GM19099 (cell line): ENCODE data around the gene REPIN1.

ENCODE experiments used
- POLR2A ChIP-seq: IDR thresholded peaks from 3 replicates; pipeline ENCODE4 v1.6.1; 2011; ENCODE audit warnings: low read depth; ENCODE audit not compliant: insufficient read length; ENCODE audit errors: extremely low read depth

Gene REPIN1

GRCh38 chr7:150344299-150344698 lies 24.3 kb upstream of the REPIN1 start:
- no peak for TF ChIP-seq POLR2A

GRCh38 chr7:150345012-150345411 lies 23.6 kb upstream of the REPIN1 start:
- TF ChIP-seq POLR2A: no peak

- TF ChIP-seq POLR2A: no peak
These were observed 21.7 kb upstream of the REPIN1 start for GRCh38 chr7:150346922-150347321.

- no peak for TF ChIP-seq POLR2A
These were observed 16.9 kb upstream of the REPIN1 start for GRCh38 chr7:150351587-150352194.

- no peak for TF ChIP-seq POLR2A
These were observed 13.0 kb upstream of the REPIN1 start for GRCh38 chr7:150355666-150356059.

GRCh38 chr7:150356265-150356897 lies 12.2 kb upstream of the REPIN1 start:
- no peak for TF ChIP-seq POLR2A

GRCh38 chr7:150357270-150357669 lies 11.4 kb upstream of the REPIN1 start:
- TF ChIP-seq POLR2A: peak; percentile 27

- no peak for TF ChIP-seq POLR2A
These were observed 10.7 kb upstream of the REPIN1 start for GRCh38 chr7:150357771-150358427.

- no peak for TF ChIP-seq POLR2A
These were observed 10.2 kb upstream of the REPIN1 start for GRCh38 chr7:150358433-150358832.

- TF ChIP-seq POLR2A: no peak
These were observed 9.5 kb upstream of the REPIN1 start for GRCh38 chr7:150358988-150359621.

GRCh38 chr7:150359622-150360362 lies 8.8 kb upstream of the REPIN1 start:
- TF ChIP-seq POLR2A: no peak

- TF ChIP-seq POLR2A: no peak
These were observed 8.1 kb upstream of the REPIN1 start for GRCh38 chr7:150360363-150361058.

GRCh38 chr7:150361402-150361801 lies 7.2 kb upstream of the REPIN1 start:
- TF ChIP-seq POLR2A: no peak

- TF ChIP-seq POLR2A: no peak
These were observed 6.6 kb upstream of the REPIN1 start for GRCh38 chr7:150361807-150362621.
